OCI-LY7 (cell line): ENCODE measurements around the gene MEIOC.

Source experiments
- EZH2phosphoT487 ChIP-seq: fragments of 200-600 bp; sonication (generic); IDR thresholded peaks from 2 replicates; pipeline ENCODE4 v1.6.1; 2018; ENCODE audit warnings: low read depth, borderline replicate concordance, mild to moderate bottlenecking, mixed run types, antibody characterized with exemption, low read length, moderate library complexity, mixed read lengths
- TF ChIP-seq, protein P1 (sequence below): fragments of 200-600 bp; sonication (generic); conservative IDR thresholded peaks from 2 replicates; pipeline ENCODE4 v1.5.1; 2014; ENCODE audit warnings: mild to moderate bottlenecking, antibody characterized with exemption, low read length, moderate library complexity, mixed read lengths

DNA sequence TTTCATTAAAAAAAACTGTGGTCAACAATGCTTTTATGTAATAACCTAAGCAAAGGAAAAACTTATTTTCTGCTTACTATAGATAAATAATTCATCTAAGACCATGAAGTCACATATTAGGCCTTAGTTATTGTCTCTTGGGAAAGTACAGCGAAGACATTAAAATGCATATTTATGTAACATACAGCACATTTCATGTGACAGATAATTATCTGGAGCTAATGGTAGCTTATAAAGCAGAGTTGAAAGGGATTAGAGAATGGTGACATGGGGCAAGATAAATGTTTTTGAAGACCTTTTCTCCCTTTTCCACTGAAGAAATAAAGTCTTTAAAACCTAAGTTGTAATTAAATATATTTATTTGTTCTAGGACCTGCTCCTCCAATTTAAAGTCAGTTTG lies 9.7 kb downstream of the MEIOC start:
- TF ChIP-seq, protein P1, sequence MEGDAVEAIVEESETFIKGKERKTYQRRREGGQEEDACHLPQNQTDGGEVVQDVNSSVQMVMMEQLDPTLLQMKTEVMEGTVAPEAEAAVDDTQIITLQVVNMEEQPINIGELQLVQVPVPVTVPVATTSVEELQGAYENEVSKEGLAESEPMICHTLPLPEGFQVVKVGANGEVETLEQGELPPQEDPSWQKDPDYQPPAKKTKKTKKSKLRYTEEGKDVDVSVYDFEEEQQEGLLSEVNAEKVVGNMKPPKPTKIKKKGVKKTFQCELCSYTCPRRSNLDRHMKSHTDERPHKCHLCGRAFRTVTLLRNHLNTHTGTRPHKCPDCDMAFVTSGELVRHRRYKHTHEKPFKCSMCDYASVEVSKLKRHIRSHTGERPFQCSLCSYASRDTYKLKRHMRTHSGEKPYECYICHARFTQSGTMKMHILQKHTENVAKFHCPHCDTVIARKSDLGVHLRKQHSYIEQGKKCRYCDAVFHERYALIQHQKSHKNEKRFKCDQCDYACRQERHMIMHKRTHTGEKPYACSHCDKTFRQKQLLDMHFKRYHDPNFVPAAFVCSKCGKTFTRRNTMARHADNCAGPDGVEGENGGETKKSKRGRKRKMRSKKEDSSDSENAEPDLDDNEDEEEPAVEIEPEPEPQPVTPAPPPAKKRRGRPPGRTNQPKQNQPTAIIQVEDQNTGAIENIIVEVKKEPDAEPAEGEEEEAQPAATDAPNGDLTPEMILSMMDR = no peak
- no peak for TF ChIP-seq EZH2phosphoT487
